Gastrocnemius medialis (tissue), 4 donors: Measurements from ENCODE around the gene TANGO2.

Experiments used
- POLR2A ChIP-seq, 2 donors: fragments of 450-650 bp; IDR thresholded peaks; one replicate each; pipeline ENCODE4 v1.6.1; 2017; ENCODE audit warnings: antibody characterized with exemption in 2 of 2, mild to moderate bottlenecking in 2 of 2, moderate library complexity in 2 of 2
- TF ChIP-seq, protein P1 (sequence below), 5 experiments: fragments of 450-650 bp in 3 of 5; fragments of 200-600 bp in 2 of 5; sonication (generic) in 2 of 5; IDR thresholded peaks in 4 of 5; conservative IDR thresholded peaks in 1 of 5; 1 replicate in 4 of 5; 2 replicates in 1 of 5; pipeline ENCODE4 v1.5.1; 2016 to 2019; ENCODE audit warnings: antibody characterized with exemption in 5 of 5, mild to moderate bottlenecking in 3 of 5, moderate library complexity in 3 of 5

DNA sequence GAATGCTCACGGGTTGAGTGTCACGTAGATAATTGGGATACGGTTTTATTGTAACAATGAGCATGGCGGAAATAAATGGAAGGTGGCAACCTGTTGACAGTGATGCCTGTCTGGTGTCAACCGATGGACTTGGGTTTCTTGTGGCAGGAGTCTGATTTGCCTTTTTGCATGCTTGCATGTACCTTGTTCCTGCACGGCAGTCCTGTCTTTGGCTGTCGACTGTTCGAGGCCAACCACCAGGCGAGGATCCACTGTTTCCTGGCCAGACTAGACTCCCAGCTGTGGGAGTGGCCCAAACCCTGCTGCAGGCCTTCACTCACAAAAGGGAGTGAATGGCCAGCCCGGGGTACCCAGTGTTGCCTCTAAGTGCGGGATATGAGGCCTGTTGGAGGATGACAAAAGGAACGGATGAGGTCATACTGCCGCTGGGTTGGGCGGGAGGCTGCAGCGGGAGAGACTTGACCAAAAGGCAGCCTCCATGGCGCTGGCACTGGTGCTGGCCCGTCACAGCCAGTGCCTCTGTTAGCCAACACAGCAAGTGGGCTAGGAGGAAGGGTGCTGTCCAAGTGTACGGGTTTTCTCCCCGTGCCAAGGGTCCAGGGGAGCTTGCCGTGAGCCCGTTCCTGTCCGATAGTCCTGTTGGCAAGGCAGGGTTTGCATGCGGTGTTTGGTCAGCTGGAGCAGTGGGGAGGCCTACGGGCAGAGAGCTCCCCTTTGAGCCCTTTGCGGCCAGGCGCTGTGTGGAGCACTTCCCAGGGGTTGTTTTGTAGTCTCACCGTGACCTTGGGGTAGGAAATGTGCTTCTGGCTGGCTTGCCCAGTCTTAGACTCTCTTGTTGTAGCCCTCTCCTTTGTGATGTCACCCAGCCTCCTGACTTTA lies 60.1 kb downstream of the TANGO2 start:
- TF ChIP-seq, protein P1, sequence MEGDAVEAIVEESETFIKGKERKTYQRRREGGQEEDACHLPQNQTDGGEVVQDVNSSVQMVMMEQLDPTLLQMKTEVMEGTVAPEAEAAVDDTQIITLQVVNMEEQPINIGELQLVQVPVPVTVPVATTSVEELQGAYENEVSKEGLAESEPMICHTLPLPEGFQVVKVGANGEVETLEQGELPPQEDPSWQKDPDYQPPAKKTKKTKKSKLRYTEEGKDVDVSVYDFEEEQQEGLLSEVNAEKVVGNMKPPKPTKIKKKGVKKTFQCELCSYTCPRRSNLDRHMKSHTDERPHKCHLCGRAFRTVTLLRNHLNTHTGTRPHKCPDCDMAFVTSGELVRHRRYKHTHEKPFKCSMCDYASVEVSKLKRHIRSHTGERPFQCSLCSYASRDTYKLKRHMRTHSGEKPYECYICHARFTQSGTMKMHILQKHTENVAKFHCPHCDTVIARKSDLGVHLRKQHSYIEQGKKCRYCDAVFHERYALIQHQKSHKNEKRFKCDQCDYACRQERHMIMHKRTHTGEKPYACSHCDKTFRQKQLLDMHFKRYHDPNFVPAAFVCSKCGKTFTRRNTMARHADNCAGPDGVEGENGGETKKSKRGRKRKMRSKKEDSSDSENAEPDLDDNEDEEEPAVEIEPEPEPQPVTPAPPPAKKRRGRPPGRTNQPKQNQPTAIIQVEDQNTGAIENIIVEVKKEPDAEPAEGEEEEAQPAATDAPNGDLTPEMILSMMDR (IDR thresholded peaks at IDR 0.05 in 4 of 5, conservative IDR thresholded peaks at IDR 0.05 in 1 of 5) = no peak
- TF ChIP-seq POLR2A (IDR thresholded peaks at IDR 0.05) = no peak
